Measurements from ENCODE around the gene TEX53.

DNA sequence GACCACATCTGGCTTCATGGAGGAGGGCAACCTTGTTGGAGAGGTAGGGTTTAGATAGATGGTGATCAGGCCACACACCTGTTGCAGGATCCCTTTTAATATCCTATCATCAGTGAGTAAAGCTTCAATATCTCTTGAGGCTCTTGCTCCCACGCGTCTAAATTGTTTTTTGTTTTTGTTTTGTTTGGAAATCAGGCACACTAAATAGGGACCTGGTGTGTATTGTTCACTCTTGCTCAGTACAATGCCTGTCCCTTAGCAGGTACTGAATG, 49.1 kb downstream of the TEX53 start:
- TF ChIP-seq CTCF (IDR thresholded peaks at IDR 0.05; ENCODE audit: borderline replicate concordance, extremely low read depth, low read length, poor library complexity, severe bottlenecking) (no peak), EZH2 (IDR thresholded peaks at IDR 0.05; ENCODE audit: borderline replicate concordance, low read depth, low read length, severe bottlenecking) (no peak)
